ENCODE measurements around the gene COL23A1.
A peak's percentile ranks its signal among the peaks of the same experiment; 100 is the strongest.

Gene COL23A1

DNA sequence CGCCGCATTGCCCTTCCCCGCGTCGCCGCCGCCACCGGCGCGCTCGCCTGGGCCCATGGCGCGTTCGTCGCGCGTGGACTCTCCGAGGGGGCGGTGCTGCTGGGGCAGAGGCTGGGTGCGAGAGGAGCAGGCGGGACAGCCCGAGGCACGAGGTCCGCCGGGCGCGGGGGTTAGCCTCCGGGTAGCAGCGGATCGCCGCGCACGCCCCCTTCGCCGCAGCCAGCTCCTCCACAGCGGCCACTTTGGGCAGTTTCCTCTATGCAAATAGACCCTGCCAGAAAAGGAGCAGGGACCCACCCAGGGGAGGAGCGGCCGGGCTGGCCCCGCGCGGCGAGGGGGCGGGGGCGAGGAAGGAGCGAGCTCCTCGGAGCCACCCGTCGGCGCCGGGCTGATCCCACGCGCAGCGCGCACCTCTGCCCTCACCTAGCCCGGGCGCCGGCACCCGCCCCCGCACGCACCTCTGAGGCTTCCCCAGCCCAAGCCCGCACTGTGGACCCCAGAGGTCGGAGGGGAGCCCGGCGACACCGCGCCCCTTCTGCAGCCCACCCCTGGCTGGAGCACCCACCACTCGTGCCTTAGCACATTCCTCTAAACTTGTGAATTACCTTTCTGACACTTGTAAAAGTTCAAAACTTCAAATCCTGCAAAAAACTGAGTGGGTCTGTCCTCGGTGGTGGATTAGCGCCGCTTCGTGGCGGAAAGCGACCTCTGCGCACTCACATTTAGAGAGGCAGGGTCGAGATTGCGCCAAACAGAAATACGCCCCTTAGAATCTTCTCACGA is at the start of gene COL23A1:
Gene COL23A1, minus strand, starts transcription at position 253 of the 783 bp plus-strand sequence.
- DNase-seq (ENCODE audit: low read depth), result no peak

GRCh38 chr5:178637356-178638074 is 47.3 kb upstream of the COL23A1 start:
- no peak for DNase-seq (ENCODE audit: low read depth)

DNA sequence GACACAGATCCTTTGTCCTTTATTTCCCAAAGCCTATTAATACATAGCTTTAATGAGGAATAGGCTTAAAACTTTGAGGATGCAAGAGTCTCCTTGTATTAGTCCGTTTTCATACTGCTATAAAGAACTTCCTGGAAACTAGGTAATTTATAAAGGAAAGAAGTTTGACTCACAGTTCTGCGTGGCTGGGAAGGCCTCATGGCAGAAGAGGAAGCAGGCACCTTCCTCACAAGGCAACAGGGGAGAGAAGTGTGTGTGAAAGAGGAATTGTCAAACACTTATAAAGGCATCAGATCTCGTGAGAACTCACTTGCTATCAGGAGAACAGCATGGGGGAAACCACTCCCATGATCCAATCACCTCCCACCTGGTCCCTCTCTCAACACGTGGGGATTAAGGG is 42.1 kb upstream of the COL23A1 start:
- no peak for DNase-seq (ENCODE audit: low read depth)

DNA sequence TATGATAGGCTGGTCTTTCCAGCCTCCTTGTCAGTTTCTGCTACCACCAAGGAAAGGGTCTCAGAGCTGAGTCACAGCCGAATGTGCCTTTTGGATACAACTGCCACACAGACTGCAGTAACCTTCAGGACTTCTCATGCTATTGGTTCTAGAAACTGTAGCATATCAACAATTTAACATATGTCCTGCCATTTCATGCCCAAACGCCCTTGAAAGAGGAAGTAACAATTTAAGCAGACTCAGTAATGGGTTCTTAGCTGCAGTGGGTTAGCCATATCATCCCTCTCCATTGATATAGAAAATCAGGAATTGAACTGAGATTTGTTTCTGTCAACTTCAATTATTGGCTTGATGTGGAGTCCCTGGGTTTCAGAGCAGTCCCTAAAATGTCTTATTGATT is 40.8 kb upstream of the COL23A1 start:
- DNase-seq (ENCODE audit: low read depth), result no peak

DNA sequence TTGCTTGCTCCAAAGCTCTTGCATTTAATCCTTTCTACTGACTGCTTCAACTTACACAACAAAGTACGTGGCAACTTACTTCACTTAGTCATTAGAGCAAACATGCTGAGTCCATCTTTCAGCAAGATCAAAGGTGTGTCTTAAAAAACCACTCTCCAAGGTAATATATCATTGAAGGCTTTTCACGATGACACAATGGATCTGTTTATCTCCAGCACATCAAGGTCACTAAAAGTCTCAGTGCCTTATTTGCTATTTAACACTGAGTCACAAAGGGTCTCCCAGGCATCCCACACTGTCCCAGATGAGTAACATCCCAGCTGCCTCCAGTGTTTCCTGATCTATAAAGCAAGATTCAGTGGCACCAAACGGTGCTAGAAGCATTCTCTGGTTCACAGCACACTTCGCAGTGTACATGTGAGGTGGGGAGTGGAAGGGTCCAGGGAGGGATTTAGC is 40.3 kb upstream of the COL23A1 start:
- DNase-seq (ENCODE audit: low read depth), result no peak

DNA sequence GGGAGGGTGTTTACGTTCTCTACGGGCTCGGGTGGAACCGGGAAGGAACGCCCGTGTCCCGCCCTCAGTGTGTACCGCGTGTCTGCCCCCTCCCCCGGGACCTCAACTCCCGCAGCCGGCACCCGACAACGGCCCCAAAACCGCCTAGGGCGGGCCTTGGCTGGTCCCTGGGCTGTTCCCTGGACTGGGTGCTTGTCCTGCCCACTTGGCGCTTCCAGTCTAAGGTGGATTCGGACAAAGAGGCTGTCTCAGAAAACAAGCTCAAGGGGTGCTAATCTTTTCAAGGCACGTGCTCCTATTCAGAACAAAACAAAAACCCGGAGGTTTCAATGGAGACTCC is 37.0 kb upstream of the COL23A1 start:
- DNase-seq (ENCODE audit: low read depth), result no peak

DNA sequence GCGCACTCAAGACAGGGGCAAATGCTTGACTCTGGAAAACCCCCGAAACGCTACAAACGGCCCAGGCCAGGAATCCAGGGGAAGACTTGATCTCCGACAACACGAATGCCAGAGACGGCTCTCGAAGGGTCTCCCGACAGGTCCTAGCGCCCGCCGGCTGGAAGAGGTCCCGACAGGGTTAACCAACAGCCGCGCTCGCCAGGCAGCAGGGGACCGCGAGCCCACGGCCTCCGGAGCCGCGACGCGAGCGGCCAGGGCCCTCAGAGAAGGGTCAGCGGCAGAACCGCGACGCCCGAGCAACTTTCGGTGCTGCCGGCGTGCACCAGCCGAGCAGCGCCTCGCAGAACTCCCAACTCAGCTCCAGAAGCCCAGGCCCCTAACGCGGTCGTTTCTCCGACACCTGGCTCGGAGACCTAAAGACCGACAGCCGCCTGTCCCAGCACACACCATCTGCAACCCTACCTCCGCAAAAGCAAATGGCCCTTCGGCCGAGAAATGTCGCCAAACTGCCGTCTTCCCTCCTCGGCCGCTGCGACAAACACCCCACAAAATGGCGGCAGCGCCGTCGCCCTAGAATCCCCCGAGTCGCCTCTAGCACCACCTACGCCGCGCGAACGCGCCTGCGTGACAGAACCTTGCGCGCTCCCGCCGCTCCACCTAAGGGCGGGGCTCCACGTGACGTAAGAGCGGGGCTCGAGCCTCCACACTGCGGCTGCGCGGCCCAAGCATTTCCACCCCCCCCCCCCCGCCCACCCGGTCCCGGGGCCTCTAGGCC is 36.5 kb upstream of the COL23A1 start, which contains the start of gene CLK4:
Gene CLK4, minus strand, starts transcription at position 567 of the 775 bp plus-strand sequence. CDS start 3,634 bp downstream, outside the sequence.
- DNase-seq (ENCODE audit: low read depth), result peak; percentile 88

- peak; percentile 10 for DNase-seq (ENCODE audit: low read depth)
These were observed 35.7 kb upstream of the COL23A1 start for GRCh38 chr5:178625679-178626483.

GRCh38 chr5:178624631-178625546 is 34.7 kb upstream of the COL23A1 start:
- DNase-seq (ENCODE audit: low read depth), result peak; percentile 45

DNA sequence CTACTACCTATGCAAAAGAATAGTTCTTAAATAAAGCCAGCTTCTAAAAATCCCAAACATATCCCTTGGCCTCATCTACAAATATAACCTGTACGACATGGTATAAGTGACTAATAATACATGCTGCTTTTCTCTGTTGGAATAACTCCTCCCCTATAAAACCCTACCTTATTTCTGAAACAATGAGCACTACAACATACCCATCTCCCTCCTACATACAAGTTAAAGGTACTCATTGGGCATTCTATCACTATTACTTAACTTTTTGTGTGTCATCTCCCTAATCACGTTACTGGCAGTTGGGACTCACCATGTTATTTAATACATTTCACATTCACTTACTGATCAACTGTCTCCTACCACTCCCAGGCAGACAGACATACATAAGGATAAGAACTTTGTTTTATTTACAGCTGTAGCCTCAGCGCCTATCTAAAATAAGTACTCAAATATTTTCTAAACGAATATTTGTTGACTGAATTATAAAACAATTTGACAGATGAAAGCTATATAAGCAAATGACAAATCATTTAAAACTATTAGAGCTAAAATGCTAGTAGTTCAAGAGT is 32.6 kb upstream of the COL23A1 start:
- DNase-seq (ENCODE audit: low read depth), result no peak

GRCh38 chr5:178619390-178619789 is 29.2 kb upstream of the COL23A1 start:
- no peak for DNase-seq (ENCODE audit: low read depth)

- no peak for DNase-seq (ENCODE audit: low read depth)
These were observed 22.1 kb upstream of the COL23A1 start for GRCh38 chr5:178612299-178612698.

DNA sequence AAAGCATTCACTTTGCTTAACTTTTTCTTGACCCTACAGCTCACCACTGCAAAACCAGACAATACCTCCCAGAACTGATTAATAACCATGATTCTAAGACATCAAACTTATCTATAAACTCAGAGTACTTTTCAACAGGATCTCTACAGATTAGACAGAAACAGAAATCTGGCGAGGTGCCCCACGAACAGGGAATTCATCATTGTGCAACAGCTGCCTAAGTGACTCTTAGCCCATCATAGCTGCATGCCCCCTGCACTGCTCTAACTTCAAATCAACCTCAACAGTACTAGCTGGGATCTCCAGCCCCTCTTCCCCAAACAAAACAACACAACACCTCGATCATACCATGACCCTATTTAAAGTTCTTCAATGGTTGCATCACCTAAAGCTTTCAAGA is 16.1 kb upstream of the COL23A1 start:
- no peak for DNase-seq (ENCODE audit: low read depth)

DNA sequence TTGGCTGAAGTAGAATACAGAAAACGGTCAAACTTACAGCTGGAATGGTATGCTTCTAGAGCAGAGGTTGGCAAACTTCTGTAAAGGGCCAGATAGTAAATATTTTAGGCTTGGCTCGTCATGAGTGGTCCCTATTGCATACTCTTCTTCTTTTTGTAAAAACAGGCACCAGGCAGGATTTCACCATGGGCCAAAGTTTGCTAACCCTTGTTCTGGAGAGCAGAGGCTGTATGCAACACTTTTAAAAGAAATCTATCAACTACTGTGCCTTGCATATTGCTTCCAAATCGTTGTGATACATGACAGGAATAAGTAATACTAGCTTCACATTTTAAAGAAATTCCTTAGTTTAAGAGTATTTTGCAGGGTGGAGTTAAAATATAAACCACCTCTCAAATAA is 15.6 kb upstream of the COL23A1 start:
- no peak for DNase-seq (ENCODE audit: low read depth)

- no peak for DNase-seq (ENCODE audit: low read depth)
These were observed 12.6 kb upstream of the COL23A1 start for GRCh38 chr5:178602752-178603151.

DNA sequence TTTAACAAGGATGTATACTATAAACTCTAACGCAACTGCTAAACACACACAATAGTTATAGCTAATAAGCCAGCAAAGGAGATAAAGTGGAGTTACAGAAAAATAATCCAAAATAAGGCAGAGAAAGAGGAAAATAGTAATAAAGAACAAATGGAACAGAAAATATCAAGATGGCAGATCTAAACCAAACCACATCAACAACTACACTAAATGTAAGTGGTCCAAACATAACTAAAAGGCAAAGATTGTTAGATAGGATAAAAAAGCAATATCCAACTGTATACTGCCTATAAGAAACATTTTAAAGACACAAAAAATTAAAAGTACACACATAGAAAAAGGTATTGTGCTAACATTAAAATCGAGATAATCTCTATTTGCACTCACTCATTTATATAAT is 5.6 kb upstream of the COL23A1 start:
- no peak for DNase-seq (ENCODE audit: low read depth)

DNA sequence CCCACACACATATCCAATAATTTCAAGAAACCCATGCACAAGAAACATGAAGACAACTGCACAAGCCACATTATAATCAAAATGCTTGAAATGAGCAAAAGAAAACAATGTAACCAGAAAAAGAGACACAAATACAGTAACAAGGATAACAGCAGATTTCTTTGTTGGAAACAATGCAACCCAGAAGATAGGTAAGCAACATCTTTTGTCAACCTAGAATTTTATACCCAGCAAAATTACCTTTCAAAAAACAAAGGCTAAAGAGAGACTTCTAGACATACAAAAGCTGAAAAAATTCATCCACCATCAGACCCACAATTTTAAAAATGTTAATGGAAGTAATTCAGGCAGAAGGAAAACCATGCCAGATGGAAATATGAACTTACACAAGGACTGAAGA is 5.0 kb upstream of the COL23A1 start:
- DNase-seq (ENCODE audit: low read depth), result no peak

DNA sequence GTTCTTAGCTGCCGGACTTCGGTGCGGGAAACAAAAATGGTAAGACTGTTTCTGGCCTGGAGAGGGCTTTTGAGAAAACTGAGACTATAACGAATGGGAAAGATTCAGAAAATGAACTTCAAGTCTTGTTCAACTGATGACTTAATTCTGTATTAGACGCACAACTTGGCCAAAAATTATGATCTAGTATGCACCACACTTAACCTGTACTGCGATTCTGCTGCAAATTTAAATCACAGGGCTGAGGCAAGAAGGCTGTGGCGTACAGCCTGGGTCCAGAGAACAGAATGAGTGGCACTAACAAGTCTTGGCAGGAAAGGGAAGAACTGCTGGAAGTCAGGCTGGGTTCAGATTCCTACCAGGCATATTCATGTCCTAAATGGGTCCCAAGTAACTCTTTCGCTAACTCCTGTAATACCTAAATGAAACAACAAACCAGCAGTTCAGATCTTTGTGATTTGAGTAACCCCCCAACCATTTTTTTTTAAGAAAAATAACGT is 781 bp upstream of the COL23A1 start:
- DNase-seq (ENCODE audit: low read depth), result no peak

DNA sequence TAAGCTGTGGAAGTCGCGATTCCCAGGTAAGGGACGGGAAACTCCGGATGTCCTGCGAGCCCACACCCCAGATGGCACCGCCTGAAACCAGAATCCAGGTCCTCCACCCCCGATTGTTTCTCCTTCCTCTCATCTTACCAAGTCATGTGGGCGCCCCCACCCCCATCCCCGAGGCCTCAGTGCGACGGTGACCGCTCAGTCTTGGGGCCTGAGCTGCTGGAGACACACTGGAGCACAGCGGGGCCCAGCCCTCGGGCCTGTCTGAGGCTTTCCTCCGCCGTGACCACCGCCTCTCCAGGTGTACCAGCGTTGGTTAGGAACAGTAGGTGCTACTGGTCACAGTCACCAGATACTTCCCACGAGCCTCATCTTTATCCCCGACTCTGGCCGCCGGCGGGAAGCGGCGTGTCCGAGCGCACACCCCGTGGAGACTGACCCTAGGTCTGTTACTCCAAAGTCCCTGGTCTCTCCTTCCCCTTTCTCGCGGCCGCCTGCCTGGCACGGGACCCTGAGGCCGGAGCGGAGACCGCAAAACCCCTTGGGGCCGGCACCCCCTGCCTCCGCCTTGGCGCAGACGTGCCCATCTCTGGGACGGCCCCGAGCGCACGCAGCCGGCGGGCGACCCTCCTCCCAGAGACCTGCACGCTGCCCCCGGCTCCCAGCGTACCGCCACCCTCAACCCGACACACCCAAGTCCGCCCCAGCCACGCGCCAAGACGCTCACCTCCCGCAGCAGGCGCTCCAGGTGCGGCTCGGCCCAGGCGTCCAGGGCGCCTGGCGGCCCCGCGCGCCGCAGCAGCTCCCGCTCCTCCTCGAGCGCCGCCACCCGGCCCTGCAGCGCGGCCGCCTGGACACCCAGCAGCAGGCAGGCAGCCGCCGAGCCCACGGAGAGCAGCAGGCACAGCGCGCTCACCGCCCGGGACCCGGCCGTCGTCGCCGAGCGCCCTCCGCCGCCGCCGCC is 733 bp downstream of the COL23A1 start:
- DNase-seq (ENCODE audit: low read depth), result no peak
